M059J (cell line): ENCODE results near the gene PLOD2. TPM values are rescaled to one million over a fixed set of nuclear protein-coding genes. Genes with fewer than 3 reads are reported as not detected.

Experiments used
- DNase-seq: peaks from one replicate; pipeline ENCODE4 v3.0.0-alpha.2; 2012; ENCODE audit warnings: low read depth
- total RNA-seq: library from RNA; depleted of rRNA; stranded (reverse); fragments of >200 nt; shearing (Covaris generic); gene quantifications from 2 replicates; pipeline ENCODE4 v1.2.3, GENCODE V29; 2014; rRNA removed

PLOD2 gene
- total RNA-seq, 1 experiment from 2014 or later: 344 TPM

GRCh38 chr3:146040630-146041029 lies 120.4 kb downstream of the PLOD2 start:
- DNase-seq: no peak

DNA sequence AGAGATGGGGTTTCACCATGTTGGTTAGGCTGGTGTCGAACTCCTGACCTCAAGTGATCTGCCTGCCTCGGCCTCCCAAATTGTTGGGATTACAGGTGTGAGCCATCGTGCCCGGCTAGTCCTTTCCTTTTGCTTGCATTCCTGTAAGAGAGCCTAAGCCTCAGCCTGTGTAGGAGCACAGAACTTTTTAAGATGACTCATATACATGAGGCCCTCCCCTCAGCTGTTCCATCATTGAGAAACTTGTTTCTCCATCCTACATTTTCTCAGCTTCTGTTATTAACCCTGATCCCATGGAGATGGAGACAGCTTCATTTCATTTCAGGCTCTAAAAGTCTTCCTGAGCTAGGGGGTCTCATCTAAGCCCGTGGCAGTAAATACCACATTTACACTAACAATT lies 123.3 kb downstream of the PLOD2 start:
- no peak for DNase-seq

DNA sequence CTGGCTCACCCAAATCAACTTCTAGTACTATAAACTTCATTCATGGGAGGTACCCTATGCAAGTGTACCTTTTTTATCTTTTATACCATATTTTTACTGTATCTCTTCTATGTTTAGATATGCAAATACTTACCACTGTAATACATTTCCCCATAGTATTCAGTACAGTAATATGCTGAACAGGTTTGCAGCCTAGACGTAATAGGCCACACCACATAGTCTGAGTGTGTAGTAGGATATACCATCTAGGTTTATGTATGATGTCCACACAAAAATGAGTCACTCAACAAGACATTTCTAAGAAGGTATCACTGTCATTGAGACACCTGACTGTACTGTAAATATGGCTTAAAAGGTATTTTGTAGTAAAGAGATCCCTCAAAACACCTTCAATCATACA lies 124.7 kb downstream of the PLOD2 start:
- no peak for DNase-seq

GRCh38 chr3:146035366-146035765 lies 125.6 kb downstream of the PLOD2 start:
- peak; percentile 43 for DNase-seq

DNA sequence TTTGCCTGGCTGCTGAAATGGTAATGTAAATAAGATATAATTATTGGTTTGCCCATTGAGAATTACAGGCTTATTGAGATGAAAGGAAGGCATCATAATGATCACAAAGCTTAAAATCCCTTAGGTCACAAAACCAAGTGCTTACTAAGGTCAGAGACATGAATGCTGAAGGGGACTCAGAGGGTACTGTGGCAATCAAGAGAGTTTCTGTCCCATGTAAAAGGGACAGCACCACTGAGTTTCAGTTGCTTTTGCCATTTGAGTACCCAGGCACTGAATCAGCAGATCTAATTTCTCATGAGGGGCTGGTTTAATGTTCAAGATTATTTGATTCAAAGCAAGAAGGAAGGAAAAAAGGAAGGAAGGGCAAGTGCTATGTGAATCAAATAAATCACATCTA lies 127.0 kb downstream of the PLOD2 start:
- DNase-seq: no peak

GRCh38 chr3:146026547-146026946 lies 134.4 kb downstream of the PLOD2 start:
- no peak for DNase-seq

DNA sequence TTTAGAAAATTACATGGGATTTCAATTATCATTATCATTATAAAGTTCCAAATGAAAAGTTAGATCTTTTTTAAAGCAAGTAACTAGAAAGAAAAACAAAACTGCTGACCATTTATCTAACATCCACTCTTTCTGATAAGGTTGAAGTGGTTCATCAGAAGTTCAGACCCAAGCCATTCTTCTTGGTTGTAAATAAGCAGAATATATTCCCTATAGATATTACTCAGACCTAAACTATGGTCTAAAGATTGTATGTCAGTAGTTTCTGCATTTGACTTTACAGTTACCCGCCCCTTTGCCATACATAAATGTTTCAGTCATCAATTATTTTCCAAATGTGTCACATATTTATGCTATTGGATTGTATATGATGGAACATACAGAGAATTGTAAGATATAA lies 136.7 kb downstream of the PLOD2 start:
- no peak for DNase-seq

- DNase-seq: peak; percentile 11
Observed at GRCh38 chr3:146020969-146021368, 140.0 kb downstream of the PLOD2 start.

DNA sequence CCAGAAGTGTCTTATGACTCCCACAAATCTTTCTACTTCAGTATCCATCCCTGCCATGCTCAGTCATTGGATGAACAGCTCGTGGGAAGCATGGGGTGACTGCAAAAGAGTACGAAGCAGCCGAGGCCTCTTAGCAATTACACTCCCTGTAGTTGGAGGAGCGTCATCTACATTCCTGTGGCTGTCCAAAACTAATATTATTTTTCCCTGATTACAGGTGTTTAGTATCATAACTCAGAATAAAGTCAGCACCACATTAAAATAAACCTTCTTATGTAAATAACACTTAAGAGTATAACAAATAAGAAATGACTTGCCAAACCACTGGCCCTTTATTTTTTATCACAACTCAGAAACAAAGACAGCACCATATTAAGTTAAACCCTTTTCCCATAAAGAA lies 141.5 kb downstream of the PLOD2 start:
- no peak for DNase-seq

Other genes starting within 250 kb of the PLOD2 start
- gene PLSCR4, start 89.9 kb upstream of the PLOD2 start, total RNA-seq: 19.3 and 20.4 TPM in 2 replicates